ENCODE data around the gene EN2.

The EN2 gene

DNA sequence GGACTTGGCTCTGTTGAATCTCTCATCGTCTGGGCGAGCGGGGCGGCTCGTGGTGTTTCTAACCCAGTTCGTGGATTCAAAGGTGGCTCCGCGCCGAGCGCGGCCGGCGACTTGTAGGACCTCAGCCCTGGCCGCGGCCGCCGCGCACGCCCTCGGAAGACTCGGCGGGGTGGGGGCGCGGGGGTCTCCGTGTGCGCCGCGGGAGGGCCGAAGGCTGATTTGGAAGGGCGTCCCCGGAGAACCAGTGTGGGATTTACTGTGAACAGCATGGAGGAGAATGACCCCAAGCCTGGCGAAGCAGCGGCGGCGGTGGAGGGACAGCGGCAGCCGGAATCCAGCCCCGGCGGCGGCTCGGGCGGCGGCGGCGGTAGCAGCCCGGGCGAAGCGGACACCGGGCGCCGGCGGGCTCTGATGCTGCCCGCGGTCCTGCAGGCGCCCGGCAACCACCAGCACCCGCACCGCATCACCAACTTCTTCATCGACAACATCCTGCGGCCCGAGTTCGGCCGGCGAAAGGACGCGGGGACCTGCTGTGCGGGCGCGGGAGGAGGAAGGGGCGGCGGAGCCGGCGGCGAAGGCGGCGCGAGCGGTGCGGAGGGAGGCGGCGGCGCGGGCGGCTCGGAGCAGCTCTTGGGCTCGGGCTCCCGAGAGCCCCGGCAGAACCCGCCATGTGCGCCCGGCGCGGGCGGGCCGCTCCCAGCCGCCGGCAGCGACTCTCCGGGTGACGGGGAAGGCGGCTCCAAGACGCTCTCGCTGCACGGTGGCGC is at the start of gene EN2:
TSS of gene EN2 (plus strand) at position 19 of the 767 bp plus-strand sequence. CDS start at position 268, 249 bp downstream.
- DNase-seq: peak; percentile 48

DNA sequence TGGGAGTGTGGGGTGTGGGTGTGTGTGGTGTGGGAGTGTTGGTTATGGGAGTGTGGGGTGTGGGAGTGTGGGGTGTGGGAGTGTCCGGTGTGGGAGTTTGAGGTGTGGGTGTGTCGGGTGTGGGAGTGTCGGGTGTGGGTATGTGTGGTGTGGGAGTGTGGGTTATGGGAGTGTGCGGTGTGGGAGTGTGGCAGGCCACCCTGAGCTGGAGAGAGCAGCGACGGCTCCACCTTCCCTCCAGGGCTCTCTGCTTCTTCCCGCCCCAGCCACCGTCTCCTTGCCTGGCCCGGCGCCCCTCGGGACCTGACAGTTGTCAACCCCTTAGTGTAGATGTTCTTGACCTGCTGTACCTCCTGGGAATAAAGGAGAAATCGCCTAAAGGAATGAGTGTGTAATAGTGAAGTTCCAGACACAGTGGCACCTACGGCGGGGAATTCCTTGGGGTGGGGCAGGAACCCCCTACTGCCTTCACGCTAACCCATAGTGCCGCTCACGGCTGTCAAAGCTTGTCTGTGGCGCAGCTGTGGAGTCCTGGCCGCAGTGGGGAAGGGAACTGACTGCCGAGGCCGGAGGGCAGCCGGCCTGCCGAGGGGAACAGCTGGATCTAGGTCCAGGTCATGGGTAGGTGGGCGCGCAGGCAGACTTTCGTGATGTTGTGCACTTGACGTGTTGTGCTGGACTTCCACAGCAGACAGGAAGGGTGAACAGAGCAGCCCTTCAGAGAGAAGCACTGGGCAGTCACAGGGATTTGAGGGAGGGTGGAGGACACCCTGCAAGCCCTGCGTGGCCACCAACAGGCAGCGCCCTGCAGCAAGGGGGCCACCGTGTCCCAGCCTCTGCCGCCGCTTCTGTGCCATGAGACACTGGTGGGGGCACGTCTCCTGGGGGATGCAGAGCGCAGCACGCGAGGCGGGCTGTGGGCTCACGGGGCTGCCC is 49.0 kb upstream of the EN2 start:
- DNase-seq: no peak

GRCh38 chr7:155409980-155410379 is 47.9 kb upstream of the EN2 start:
- DNase-seq: no peak

GRCh38 chr7:155410431-155410830 is 47.5 kb upstream of the EN2 start:
- DNase-seq: no peak

GRCh38 chr7:155411718-155412415 is 46.1 kb upstream of the EN2 start:
- no peak for DNase-seq

DNA sequence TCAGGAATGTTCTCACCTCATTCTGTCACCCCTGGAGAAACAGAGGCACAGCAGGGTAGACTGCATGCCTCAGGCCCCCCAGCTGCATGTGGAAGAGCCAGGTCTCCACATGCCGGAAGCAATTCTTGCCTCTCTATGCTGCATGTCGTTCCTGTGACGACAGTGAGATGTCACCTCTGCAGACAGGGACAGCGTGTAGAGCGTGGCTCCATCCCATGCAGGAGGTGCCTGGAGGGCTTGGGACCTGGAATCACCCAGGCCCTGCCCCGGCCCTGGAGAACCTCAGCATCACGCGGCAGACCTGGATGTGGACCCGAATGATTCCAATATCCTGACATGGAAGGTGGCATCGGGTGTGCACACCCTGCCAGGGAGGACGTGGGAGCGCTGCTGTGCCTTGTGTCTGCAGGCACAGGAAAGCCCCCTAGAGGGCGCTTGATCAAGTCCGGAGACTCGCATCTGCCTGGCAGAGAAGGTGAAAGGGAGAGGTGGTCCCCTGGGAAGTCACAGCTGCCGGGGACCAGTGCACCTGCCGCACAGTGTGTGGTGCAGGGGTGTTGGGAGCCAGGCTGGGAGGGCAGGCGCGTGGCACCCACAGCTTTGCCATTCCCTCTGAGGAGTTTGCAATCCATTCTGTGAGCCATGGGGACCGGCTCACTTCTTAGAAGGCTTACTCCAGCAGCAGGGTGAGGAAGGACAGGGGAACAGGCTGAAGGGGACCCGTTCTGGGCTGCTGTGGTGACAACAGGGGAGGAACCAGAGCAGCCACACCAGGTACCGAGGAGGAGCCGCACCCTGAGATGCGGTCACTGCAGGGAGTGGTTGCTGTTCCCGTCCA is 45.3 kb upstream of the EN2 start:
- DNase-seq: no peak

DNA sequence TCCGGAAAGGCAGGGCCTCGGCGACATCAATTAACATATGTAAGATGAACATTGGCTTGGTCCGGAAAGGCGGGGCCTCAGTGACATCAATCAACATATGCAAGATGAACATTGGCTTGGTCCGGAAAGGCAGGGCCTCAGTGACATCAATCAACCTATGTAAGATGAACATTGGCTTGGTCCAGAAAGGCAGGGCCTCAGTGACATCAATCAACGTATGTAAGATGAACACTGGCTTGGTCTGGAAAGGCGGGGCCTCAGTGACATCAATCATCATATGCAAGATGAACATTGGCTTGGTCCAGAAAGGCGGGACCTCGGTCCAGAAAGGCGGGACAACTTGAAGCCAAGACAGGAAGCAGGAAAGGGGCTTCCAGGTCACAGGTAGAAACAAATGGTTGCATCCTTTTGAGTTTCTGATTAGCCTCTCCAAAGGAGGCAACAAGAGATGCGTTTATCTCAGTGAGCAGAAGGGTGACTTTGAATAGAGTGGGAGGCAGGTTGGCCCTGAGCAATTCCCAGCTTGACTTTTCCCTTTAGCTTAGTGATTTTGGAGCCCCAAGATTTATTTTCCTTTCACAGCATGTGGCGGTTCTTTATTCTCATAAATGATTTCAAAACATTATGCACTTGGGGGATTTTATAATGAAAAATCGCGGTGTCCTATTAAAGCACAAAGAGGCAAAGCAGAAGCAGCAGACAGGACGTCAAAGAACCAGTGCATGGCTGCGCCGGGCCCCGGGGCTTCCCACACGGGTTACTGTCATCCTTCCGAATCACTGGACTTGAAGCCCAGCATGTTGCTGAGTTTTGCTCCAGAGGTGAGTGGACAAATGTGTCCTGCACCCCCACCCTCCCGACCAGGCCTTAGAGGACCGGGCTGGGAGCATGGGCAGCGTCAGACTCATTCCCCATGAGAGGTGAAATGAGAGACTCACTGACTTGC is 43.1 kb upstream of the EN2 start:
- DNase-seq: no peak

DNA sequence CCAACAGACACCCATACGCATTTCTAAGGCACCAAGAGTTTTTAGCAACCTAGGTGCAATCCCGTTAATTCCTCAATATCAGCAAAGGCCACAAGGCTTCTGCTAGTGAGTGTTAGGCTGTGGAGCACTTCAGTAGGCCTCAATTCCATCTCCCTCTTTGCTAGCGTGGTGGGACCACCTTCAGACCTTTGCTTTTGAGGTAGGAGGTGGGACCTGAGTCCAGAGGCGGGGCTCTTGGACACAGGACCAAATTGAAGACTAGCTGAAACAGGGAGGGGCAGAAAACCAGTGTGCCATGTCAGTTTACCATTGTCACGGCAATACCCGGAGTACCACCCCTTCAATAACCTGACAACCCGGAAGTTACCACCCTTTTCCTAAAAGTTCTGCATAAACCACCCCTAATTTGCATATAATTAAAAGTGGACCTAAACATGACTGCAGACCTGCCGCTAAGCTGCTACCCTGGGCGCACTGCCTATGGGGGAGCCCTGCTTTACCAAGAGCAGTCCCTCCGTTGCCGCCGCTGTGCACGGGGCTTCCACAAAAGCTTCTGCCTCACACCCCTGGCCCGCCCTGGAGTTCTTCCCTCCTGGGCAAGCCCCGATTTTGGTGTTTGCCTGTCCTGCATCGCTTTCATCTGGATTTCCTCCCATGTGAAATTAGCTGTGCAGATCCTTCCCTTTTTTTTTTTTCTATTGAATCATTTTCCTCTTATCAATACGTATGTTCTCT is 41.1 kb upstream of the EN2 start:
- no peak for DNase-seq

- DNase-seq: no peak
Measured at GRCh38 chr7:155418304-155418703, 39.6 kb upstream of the EN2 start.

DNA sequence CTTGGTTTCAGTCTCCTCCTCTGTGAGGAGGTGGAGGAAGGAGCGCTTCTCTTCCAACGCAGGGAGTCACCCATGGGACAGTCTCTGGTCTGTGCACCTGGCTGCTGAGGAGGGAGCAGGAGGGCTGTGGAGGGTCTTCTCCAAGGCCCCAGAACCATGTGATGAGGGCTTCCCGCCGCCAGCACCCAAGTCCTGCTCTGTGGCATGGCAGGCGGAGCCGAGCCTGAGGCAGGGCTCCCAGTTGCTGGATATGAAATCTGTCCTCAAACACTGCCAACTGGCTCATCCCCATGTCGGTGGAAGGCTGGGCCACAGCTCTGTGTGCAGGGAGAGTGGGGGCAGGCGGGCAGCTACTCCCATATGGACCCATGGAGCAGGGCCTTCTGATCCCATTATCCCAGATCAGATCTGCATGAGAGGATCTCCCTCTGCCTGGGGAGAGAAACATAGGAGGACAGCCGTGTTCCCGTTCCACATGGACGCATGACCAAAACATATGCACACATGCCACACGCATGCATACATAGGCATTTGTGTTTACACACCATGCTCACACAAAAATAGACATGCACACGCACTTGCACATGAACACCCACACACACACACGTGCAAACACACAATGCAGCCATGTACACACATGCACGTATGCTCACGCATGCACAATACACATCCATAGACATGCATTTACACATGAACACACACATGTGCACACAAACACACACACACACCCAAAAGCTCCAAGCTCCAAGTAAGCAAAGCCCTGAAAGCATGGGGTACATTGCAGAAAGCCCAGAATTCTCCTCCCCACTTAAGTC is 38.8 kb upstream of the EN2 start:
- no peak for DNase-seq

DNA sequence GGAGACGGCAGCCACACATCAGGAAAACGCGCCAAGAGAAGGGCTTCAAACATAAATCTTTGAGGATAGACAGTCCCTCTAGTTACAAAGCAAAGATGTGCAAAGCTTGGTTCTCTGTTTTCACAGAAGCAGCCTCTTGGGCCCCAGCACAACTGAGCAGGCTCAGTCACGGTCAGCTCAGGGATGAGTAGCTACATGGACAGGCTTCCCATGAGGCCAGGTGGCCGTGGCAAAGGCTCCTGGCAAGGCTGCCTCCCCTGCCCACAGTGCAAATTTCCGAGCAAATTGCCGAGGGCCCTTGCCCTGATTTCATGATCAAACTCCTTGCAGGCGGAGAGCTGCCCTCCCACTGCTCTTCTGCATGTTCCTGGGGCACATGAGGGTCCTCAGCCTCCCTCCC is 37.8 kb upstream of the EN2 start:
- DNase-seq: no peak

DNA sequence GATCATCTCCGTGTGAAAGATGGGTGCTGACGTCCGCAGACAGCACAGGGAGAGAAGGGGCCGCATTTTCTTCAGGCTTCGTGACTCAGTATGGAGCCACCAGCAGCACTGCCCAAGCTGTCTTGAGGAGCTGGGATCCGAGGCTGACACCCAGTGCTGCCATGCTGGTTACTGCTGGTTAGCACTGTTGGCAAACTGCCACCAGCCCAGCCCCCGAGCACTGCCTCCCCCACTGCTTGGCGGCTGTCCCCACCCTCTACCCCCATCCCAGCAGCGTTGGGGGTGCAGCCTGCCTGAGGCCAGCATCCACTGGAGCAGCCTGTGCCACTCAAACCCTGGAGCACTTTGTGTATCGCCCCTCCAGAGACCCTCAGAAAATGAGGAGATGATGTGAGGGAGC is 35.8 kb upstream of the EN2 start:
- no peak for DNase-seq

- no peak for DNase-seq
Measured at GRCh38 chr7:155422599-155423336, 35.2 kb upstream of the EN2 start.

- no peak for DNase-seq
Measured at GRCh38 chr7:155423337-155424285, 34.3 kb upstream of the EN2 start.

GRCh38 chr7:155424301-155425010 is 33.5 kb upstream of the EN2 start:
- DNase-seq: no peak

- DNase-seq: no peak
Measured at GRCh38 chr7:155425011-155425340, 33.0 kb upstream of the EN2 start.

- DNase-seq: no peak
Measured at GRCh38 chr7:155425887-155426286, 32.0 kb upstream of the EN2 start.

Measured in right forelimb (tissue), 1 donor.